Measurements from ENCODE around the gene LRRC3. TPM values are rescaled to one million over a fixed set of nuclear protein-coding genes. Genes with fewer than 3 reads are reported as not detected.

Gene LRRC3
- total and polyA plus RNA-seq, 2 donors (not counting 3 experiments of a cell fraction or from before 2014, with no cell fraction given): 4.8 to 4.9 TPM

DNA sequence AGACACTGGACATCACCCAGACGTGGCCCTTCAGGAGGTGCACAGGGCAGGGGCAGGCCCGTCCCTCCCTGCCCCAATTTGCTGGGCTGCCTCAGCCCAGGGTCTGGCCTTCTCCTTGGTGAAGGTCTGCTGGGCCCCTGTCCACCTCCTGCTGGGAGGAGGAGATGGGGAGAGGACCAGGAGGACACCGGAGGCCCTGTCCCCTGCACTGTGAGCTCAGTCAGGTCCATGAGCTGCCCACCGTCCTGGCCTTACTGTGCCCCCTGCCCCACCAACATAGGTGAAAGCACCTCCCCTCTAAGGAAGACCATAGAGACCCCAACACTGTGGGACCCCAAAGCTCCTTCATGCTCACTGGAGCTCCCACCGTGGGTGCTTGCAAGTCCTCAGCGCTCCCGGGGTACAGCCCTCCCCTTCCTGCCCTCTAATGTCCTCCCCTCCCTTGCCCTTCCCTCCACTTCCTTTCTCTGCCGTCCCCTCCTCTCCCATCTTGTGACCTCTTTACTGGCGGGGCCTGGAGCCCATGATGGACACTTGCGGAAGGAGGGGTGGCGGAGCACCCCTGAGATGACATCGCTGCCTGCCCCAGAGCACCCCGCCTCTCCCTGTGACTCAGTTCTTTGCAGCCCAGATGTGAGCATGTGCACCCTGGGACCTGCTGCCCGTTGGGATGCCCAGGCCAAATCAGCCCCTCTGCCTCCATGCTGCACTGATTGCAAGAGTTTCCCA, 4.6 kb downstream of the LRRC3 start:
- Histone ChIP-seq H3K27me3 (ENCODE audit: control insufficient read depth in 2 of 2, insufficient read depth in 2 of 2, low read length in 2 of 2) (no peaks in the 10 kb centered on the region), H2AFZ (ENCODE audit: low read depth, low read length) (no peak overlapping the region), H3K4me3 (replicated peaks in 1 of 3; ENCODE audit: insufficient read depth in 1 of 3, low read depth in 1 of 3, low read length in 3 of 3) (no peak overlapping the region), H3K27ac (ENCODE audit: insufficient read depth, low read depth, low read length) (no peak overlapping the region), H3K4me1 (ENCODE audit: control insufficient read depth, extremely low read depth, insufficient read depth, low read length) (no peaks in the 10 kb centered on the region), H3K4me2 (ENCODE audit: insufficient read depth, low read length) (no peak overlapping the region), H3K36me3 (ENCODE audit: control insufficient read depth in 2 of 2, extremely low read depth in 1 of 2, insufficient read depth in 2 of 2, low read length in 2 of 2) (no peaks in the 10 kb centered on the region), H3K79me2 (ENCODE audit: control insufficient read depth, insufficient read depth, low read length) (no peaks in the 10 kb centered on the region), H3K9me1 (replicated peaks; ENCODE audit: control insufficient read depth, extremely low read depth, insufficient read depth, low read length) (no peaks in the 10 kb centered on the region), H3K9ac (replicated peaks; ENCODE audit: extremely low read depth, insufficient read depth, low read length) (no peak overlapping the region), H3K9me3 (replicated peaks; ENCODE audit: control insufficient read depth, insufficient read depth, low read length) (no peaks in the 10 kb centered on the region), H4K20me1 (replicated peaks; ENCODE audit: control insufficient read depth, extremely low read depth, insufficient read depth, low read length) (no peaks in the 10 kb centered on the region)
- DNase-seq (ENCODE audit: low read depth, low spot score) (no peak), FAIRE-seq (no peak)
- intact Hi-C loops (cut with micrococcal nuclease) (loop anchor here (10.0 kb wide), 1 partner anchor 115 kb away; no protein-coding TSS in a partner anchor), dilution Hi-C loops (cut with MboI; ENCODE audit: extremely low pct_ligation_motif_present, low sequenced_read_pairs) (no loop called here)
- POLR2A ChIA-PET: no interaction called here
- TF ChIP-seq FOS (IDR thresholded peaks at IDR 0.05; ENCODE audit: borderline replicate concordance, insufficient read depth, low read length): no peak
- TF ChIP-seq, protein P1, sequence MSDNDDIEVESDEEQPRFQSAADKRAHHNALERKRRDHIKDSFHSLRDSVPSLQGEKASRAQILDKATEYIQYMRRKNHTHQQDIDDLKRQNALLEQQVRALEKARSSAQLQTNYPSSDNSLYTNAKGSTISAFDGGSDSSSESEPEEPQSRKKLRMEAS (IDR thresholded peaks at IDR 0.05; ENCODE audit: insufficient read depth, insufficient read length): no peak
- TF ChIP-seq POLR2AphosphoS5 (IDR thresholded peaks at IDR 0.05; ENCODE audit: insufficient read depth, low read depth, low read length): no peak
- TF ChIP-seq, protein P2, sequence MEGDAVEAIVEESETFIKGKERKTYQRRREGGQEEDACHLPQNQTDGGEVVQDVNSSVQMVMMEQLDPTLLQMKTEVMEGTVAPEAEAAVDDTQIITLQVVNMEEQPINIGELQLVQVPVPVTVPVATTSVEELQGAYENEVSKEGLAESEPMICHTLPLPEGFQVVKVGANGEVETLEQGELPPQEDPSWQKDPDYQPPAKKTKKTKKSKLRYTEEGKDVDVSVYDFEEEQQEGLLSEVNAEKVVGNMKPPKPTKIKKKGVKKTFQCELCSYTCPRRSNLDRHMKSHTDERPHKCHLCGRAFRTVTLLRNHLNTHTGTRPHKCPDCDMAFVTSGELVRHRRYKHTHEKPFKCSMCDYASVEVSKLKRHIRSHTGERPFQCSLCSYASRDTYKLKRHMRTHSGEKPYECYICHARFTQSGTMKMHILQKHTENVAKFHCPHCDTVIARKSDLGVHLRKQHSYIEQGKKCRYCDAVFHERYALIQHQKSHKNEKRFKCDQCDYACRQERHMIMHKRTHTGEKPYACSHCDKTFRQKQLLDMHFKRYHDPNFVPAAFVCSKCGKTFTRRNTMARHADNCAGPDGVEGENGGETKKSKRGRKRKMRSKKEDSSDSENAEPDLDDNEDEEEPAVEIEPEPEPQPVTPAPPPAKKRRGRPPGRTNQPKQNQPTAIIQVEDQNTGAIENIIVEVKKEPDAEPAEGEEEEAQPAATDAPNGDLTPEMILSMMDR (IDR thresholded peaks at IDR 0.05; ENCODE audit: extremely low read depth in 1 of 2, insufficient read depth in 1 of 2, low read depth in 1 of 2, low read length in 2 of 2): no peak
- no peak for TF ChIP-seq JUN (IDR thresholded peaks at IDR 0.05; ENCODE audit: borderline replicate concordance, insufficient read depth, insufficient read length, low read depth)
- no peak for TF ChIP-seq EZH2 (IDR thresholded peaks at IDR 0.05; ENCODE audit: borderline replicate concordance, low read depth, low read length, severe bottlenecking)
- no peak for TF ChIP-seq MYC (IDR thresholded peaks at IDR 0.05; ENCODE audit: low read depth, low read length)
- TF ChIP-seq GATA2 (IDR thresholded peaks at IDR 0.05; ENCODE audit: insufficient read depth, insufficient read length, low read depth, low read length): no peak
- no peak for TF ChIP-seq POLR2A (IDR thresholded peaks at IDR 0.05; ENCODE audit: low read depth, low read length)
- BruUV-seq (replicated peaks): no TSS peak
- CTCF ChIA-PET: no interaction called here

Data from endothelial cell of umbilical vein (primary cell).